ENCODE results near the gene CLEC4F.

- TF ChIP-seq EZH2 (IDR thresholded peaks at IDR 0.05) = no peak
- no peak for TF ChIP-seq POLR2AphosphoS5 (IDR thresholded peaks at IDR 0.05; ENCODE audit: borderline replicate concordance, low read depth, low read length)
- TF ChIP-seq FOXP2 (optimal IDR thresholded peaks at IDR 0.05; ENCODE audit: control extremely low read depth, extremely low read length, insufficient read depth) = no peak
These were observed 48.6 kb upstream of the CLEC4F start for GRCh38 chr2:70868970-70869369.

Measured in SK-N-MC (cell line).